Thymus (tissue), 11 donors: ENCODE measurements around the gene STIP1. TPM values are rescaled to one million over a fixed set of nuclear protein-coding genes. Genes with fewer than 3 reads are reported as not detected.

Experiments
- DNase-seq, 9 donors: peaks; one replicate each; pipeline ENCODE4 v3.0.0-alpha.2; 2013; ENCODE audit warnings: low spot score in 9 of 9, low read depth in 6 of 9, missing footprints in 1 of 9
- H3K27ac ChIP-seq, 2 donors: one replicate each; pipeline ENCODE4 v1.5.1; 2013; ENCODE audit warnings: control low read depth in 1 of 2, low read depth in 1 of 2, low read length in 1 of 2, mild to moderate bottlenecking in 1 of 2, moderate library complexity in 1 of 2
- H3K27me3 ChIP-seq, 2 donors: one replicate each; pipeline ENCODE4 v1.5.1; 2013; ENCODE audit warnings: low read length in 1 of 2; ENCODE audit not compliant: control insufficient read depth in 2 of 2, insufficient read depth in 1 of 2
- H3K36me3 ChIP-seq, 2 donors: one replicate each; pipeline ENCODE4 v1.5.1; 2013; ENCODE audit warnings: low read length in 1 of 2, mild to moderate bottlenecking in 1 of 2, moderate library complexity in 1 of 2; ENCODE audit not compliant: control insufficient read depth in 2 of 2, insufficient read depth in 2 of 2
- H3K4me1 ChIP-seq, 2 donors: one replicate each; pipeline ENCODE4 v1.5.1; 2013; ENCODE audit warnings: low read length in 2 of 2; ENCODE audit not compliant: control insufficient read depth in 2 of 2, insufficient read depth in 2 of 2
- H3K4me3 ChIP-seq, 2 donors: one replicate each; pipeline ENCODE4 v1.5.1; 2013; ENCODE audit warnings: low read length in 2 of 2, control low read depth in 1 of 2, mild to moderate bottlenecking in 1 of 2
- H3K9me3 ChIP-seq, 2 donors: one replicate each; pipeline ENCODE4 v1.5.1; 2013; ENCODE audit warnings: low read length in 1 of 2, mild to moderate bottlenecking in 1 of 2; ENCODE audit not compliant: control insufficient read depth in 2 of 2, insufficient read depth in 1 of 2
- WGBS: extraction: QIAGEN DNeasy Blood & Tissue Kit; methylation state at CpG from one replicate; pipeline ENCODE4 v1.1.7; 2013; 5-methylcytosine and 5-hydroxymethylcytosine counted together
- polyA plus RNA-seq: library from polyadenylated mRNA; stranded (reverse); fragments of 200-250 nt; gene quantifications from one replicate; pipeline ENCODE4 v1.2.3, GENCODE V29; 2013
- total RNA-seq: library from RNA; stranded (reverse); fragments of 120-200 nt; gene quantifications from one replicate; pipeline ENCODE4 v1.2.4, GENCODE V29; 2013
- donor health status: healthy.

Gene STIP1
- total and polyA plus RNA-seq, 2 donors = 46.7 to 94.1 TPM

DNA sequence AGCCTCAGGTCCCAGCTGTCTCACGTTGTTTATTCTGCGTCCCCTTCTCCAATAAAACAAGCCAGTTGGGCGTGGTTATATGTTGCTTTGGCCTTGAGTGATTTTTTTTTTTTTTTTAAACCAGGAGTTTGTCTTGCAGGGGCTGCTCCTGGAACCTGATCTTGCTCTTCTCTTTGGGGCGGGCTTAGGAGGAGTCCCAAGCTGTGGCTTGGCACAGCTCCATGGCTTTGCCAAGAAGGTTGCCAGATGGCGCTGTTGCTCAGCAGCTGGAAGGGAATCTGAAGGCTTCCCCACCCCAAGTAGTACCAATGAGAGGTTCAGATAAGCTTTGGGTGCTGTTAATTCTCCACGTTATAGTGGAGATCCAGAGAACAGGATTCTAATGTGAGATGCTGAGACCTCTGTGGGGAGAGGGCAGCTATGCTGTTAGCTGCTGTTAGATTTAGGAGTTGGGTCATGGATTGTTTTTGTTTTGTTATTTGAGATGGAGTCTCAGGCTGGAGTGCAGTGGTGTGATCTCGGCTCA is 18.6 kb downstream of the STIP1 start:
- peak in 5 of 9 donors; percentile 78 to 93 (median 83) for DNase-seq
- Histone ChIP-seq H3K9me3 (peaks cover 0 to 6% of the 10 kb centered on the region in 2 donors), H3K36me3 (peaks cover 54 to 73% of the 10 kb centered on the region in 2 donors), H3K27me3 (no peaks in the 10 kb centered on the region), H3K4me1 (peaks cover 12 to 52% of the 10 kb centered on the region in 2 donors), H3K27ac (peak overlapping the region in 1 of 2 donors; percentile 17), H3K4me3 (no peak overlapping the region)
- 44% methylated on average over 7 of the region's 7 CpGs for WGBS

DNA sequence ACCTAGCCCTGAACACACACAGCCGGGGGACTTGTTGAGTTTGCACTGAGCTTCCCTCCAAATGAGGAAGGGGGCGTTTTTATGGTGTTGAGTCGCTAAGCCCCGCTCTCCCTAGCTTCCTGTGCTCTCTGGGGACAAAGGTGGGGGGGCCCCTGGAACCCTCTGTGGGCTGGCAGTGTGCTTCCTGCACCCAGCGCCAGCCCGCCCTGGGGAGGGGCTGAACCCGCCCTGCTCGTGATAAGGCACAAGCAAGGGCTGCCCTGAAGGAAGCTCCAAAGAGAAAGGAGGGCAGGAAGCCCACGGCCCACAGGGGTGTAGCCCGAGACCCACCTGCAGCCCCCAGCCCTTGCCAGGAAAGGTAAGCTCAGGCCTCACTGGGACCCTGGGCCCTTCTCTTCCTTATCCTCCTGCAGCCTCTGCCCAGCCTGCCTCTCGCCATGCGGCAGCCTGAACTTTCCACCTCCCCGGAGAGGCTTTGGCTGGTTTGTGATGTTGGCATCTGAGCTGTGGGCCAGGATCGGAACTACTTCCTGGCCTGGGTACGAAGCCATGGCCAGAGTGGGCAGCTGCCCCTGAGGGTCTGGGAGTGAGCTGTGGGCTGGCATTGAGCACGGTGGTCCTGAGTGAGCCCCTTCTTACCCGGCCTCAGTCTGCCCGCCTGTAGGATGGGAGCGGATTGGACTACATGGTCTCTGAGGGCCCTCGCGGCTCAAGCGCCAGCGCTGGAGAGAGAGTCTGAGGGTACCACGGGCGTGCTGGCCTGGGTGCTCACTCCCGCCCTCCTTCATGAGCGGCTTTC is 20.7 kb downstream of the STIP1 start, which contains the start of gene FERMT3:
Gene FERMT3 (plus strand): TSS at position 265 of the 799 bp plus-strand sequence. CDS start 644 bp downstream, outside the sequence.
- peaks cover 0 to 6% of the 10 kb centered on the region in 2 donors for H3K9me3 ChIP-seq
- H3K4me1 ChIP-seq = peaks cover 12 to 52% of the 10 kb centered on the region in 2 donors
- H3K27me3 ChIP-seq = no peaks in the 10 kb centered on the region
- peaks cover 53 to 73% of the 10 kb centered on the region in 2 donors for H3K36me3 ChIP-seq
- peak within 1 kb of the TSS; percentile 86 to 96 for H3K27ac ChIP-seq
- 10% methylated on average over 27 of the region's 27 CpGs for WGBS
- peak in 4 of 9 donors; percentile 83 to 94 (median 86) for DNase-seq
- H3K4me3 ChIP-seq = peak within 1 kb of the TSS; percentile 70 to 98

DNA sequence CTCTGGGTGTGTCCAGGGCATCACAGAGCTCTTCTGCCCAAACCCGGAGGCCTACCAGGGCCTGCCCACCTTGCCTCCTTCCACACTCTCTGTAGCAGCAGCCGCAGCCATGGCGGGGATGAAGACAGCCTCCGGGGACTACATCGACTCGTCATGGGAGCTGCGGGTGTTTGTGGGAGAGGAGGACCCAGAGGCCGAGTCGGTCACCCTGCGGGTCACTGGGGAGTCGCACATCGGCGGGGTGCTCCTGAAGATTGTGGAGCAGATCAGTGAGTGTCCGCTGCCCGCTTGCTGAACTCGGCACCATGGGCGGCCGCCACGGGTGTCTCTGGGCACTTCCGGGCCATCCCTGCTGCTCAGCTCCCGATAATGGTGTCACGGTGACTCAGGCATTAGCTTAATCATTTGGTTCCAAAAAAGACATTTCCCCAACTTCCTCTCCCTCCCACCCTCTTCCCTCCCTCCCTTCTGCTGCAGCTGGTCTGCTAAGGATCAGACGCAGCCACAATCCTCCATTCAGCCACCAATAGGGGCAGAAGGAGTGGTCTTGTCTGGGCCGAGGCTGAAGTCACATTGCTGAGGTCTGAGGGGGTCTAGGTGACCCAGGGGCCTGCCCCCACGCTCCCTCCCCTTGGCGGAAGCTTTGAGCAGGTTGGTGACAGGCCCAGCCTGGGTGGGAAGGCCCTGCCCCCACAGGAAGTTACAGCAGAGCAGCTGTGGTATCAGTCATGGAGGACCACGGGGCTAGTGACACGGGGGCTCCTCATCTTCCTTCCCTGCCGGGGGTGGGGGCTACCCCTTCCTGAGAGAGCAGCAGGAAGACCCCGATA is 21.5 kb downstream of the STIP1 start:
- Histone ChIP-seq H3K36me3 (peaks cover 56 to 74% of the 10 kb centered on the region in 2 donors), H3K4me1 (peaks cover 12 to 52% of the 10 kb centered on the region in 2 donors), H3K9me3 (peaks cover 0 to 6% of the 10 kb centered on the region in 2 donors), H3K4me3 (peak overlapping the region; percentile 70 to 98), H3K27me3 (no peaks in the 10 kb centered on the region), H3K27ac (peak overlapping the region; percentile 86 to 96)
- 3% methylated on average over 30 of the region's 30 CpGs for WGBS
- peak in 4 of 9 donors; percentile 81 to 91 (median 86) for DNase-seq

DNA sequence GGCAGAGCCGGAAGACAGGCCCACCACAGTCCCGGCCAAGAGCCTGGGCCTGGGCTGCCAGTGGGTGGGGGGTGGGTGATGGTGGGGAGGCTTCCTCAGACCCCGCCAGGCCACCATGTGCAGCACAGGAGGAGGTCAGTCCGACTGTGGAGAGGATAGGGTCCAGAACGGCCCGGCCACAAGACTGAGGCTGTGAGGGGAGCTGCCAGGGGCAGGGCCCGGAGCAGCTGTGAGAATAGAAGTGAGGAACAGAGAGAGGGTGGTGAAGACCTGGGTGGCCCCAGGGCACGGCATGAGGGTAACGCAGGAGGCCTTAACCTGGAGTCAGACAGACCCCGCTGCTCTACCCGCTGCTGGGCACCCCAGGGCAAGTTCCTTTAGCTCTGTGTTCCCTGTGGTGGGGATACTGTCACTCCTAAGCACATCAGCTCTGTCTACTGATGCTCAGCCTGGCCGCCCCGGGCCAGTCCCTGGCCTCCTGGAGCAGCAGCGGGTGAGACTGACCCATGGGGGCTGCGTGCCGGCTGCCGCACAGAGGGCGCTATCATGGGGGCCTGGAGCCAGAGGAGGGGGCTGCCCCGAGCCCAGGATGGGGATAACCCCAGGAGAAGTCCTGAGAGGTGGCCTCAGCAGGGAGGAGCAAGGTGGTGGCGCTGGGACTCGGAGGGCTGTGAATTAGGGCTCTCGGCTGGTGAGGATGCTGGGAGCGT is 22.3 kb downstream of the STIP1 start:
- peaks cover 12 to 52% of the 10 kb centered on the region in 2 donors for H3K4me1 ChIP-seq
- H3K36me3 ChIP-seq = peaks cover 49 to 70% of the 10 kb centered on the region in 2 donors
- H3K27ac ChIP-seq = peak overlapping the region; percentile 86 to 96

DNA sequence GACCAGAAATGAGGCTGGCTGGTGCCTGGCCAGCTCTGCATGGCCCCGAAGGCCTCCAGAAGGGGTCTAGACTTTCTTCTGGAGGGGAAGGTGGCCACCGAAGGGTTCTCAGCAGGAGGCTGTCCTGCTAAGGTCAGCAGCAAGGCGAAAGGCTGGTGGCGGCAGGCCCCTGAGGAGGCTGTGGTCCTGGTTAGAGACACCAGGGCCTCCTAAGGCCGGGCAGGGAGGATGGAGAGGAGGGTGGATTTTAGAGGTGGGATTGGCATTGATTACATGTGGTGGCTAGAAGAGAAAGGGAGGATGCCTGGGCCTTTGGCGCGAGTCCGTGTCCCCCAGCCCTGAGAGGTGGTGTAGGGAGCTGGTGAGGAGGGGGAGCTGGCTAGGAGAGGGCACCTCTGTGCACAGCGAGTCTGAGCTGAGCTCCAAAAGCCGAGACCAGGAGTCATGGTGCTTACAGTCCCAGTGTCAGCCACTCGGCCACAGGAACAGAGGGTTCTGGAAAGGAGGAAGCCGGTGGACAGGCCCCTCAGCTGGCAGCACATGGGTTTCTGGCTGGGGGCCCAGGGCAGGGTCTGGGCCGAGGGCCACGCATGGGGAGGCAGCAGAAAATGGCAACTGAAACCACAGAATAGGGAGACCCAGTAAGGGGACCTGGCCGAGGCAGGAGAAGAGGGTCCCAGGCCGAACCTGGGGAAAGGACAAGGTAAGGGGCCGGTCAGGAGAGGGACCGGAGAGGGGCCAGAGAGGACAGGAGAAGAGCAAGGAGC is 23.0 kb downstream of the STIP1 start:
- Histone ChIP-seq H3K9me3 (peaks cover 0 to 6% of the 10 kb centered on the region in 2 donors), H3K27me3 (no peaks in the 10 kb centered on the region), H3K36me3 (peaks cover 41 to 65% of the 10 kb centered on the region in 2 donors), H3K4me1 (peaks cover 12 to 46% of the 10 kb centered on the region in 2 donors), H3K4me3 (peak overlapping the region in 1 of 2 donors; percentile 98), H3K27ac (peak overlapping the region in 1 of 2 donors; percentile 96)
- DNase-seq = no peak
- WGBS = 95% methylated on average over 18 of the region's 18 CpGs

More for the DNA sequence above, 22.3 kb downstream of the STIP1 start:
- 66% methylated on average over 23 of the region's 23 CpGs for WGBS
- peak overlapping the region; percentile 70 to 98 for H3K4me3 ChIP-seq
- no peak for DNase-seq
- H3K9me3 ChIP-seq = peaks cover 0 to 6% of the 10 kb centered on the region in 2 donors
- H3K27me3 ChIP-seq = no peaks in the 10 kb centered on the region

DNA sequence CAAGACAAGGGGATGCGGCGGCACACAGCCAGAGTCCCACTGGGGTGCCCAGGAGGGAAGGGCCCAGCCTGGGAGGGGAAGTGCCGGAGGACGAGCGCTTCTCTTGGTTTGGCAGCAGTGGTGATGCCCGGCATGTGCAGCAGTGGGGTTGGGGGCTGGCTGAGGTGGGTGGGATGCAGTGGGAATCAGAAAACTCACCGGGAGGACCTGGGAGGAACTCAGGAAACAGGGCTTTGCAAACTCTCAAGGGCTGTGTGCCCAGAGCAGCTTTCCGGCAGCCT is 23.5 kb downstream of the STIP1 start:
- Histone ChIP-seq H3K9me3 (peaks cover 0 to 6% of the 10 kb centered on the region in 2 donors), H3K27me3 (no peaks in the 10 kb centered on the region), H3K36me3 (peaks cover 38 to 62% of the 10 kb centered on the region in 2 donors), H3K27ac (no peak overlapping the region), H3K4me3 (no peak overlapping the region), H3K4me1 (peaks cover 12 to 42% of the 10 kb centered on the region in 2 donors)
- WGBS = 97% methylated on average over 8 of the region's 8 CpGs
- no peak for DNase-seq

DNA sequence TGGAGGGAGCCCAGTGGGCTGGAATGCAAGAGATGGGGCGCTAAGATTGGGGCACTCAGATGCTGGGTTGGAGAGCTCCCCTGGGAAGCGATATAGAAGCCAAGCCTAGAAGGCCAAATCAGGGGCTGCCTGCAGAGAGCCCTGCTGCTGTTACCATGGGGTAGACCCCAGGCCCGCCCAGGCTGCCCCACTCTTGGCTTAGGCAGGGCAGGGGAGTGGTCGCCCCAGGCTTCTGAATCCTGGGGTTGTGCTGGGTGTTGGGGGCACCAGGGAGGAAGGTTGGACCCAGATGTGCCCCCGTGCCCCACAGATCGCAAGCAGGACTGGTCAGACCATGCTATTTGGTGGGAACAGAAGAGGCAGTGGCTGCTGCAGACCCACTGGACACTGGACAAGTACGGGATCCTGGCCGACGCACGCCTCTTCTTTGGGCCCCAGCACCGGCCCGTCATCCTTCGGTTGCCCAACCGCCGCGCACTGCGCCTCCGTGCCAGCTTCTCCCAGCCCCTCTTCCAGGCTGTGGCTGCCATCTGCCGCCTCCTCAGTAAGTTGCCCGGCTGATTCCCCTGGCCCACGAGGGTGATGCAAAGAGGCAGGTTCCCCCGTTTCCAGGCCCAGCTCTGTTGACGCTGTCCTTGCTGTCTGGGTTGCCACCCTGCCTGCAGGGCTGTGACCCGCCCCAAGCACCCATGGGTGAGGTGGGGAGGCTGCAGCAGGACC is 24.5 kb downstream of the STIP1 start:
- H3K4me1 ChIP-seq = peaks cover 12 to 37% of the 10 kb centered on the region in 2 donors
- H3K36me3 ChIP-seq = peaks cover 44 to 62% of the 10 kb centered on the region in 2 donors

More for the DNA sequence above, 24.5 kb downstream of the STIP1 start:
- DNase-seq = no peak
- Histone ChIP-seq H3K27ac (no peak overlapping the region), H3K4me3 (no peak overlapping the region), H3K9me3 (peaks cover 0 to 6% of the 10 kb centered on the region in 2 donors), H3K27me3 (no peaks in the 10 kb centered on the region)
- WGBS = 98% methylated on average over 24 of the region's 24 CpGs
